EL (cell line): ENCODE results near the gene CENPP.
A peak's percentile ranks its signal among the peaks of the same experiment; 100 is the strongest.

Experiments
- DNase-seq: peaks from one replicate; pipeline ENCODE4 v3.0.0-alpha.2; 2016

Gene CENPP

DNA sequence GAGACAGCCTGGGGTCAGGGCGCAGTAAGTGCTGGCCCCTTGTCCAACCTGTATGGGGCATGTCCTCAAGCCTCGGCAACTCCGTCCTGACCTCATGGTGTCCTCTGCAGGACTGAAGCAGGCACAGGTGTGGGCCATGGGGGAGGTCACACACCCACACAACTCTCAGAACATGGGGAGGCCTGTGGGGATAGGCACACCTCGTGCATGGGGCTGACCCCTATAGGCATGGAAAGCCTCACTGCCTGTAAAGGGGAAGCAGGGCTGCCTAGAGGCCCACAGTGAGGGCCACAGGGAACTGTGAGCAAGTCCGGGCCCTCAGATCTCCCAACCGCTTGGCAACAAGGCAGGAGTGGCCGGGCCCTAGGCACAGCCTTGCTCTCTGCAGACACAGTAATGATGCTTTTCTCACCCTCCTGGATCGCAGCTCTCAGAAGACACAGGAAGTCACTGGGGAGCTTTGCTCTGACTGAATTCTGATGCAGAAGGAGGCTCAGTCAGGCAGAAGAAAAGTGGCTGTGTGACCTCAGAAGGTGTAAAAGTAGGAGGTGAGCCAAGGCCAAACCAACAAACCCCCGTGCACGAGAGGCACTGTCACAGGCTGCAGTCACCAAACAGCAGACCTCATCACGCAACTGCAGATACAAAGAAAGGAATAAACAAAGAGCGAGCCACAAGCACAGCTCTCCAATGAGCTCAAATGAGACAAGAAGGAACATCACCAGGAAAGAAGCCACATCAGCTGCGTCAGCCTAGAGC is 338.8 kb downstream of the CENPP start:
- no peak for DNase-seq

DNA sequence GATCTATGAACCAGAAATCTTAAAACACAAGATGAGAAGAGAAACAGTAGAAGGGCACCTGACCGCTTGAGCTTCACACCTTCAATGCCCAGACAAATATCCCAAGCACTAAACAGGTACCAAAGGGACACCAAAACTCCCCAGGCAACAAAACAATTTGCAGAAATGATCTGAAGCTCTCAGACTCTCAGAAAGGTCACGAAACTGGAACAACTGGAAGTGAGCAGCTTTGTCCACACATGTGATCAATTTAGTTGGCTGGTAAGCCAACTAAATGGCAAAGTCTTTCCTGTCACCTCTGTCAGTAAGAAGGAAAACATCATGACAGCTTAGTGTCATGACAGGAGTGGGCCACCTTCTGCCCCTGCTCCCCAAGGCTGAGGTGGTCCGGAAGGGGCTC is 340.1 kb downstream of the CENPP start:
- no peak for DNase-seq

DNA sequence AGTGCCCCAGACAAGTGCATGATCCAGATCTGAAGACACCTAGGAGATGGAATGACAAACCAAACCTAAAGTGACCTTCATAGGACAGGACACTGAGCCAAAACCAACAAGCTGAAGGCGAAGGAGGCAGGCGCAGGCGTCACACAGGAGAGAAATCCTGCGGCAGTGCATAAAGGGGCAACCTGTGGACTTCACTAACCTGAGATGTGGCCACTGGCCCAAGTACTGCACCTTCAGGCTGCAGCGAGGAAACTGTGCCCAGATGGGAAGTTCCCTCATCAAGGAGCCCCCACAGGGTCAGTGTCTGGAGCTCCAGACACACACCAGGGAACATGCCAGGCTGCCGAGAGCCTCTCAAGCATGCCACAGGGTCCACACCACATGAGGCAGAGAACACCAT is 340.5 kb downstream of the CENPP start:
- no peak for DNase-seq

DNA sequence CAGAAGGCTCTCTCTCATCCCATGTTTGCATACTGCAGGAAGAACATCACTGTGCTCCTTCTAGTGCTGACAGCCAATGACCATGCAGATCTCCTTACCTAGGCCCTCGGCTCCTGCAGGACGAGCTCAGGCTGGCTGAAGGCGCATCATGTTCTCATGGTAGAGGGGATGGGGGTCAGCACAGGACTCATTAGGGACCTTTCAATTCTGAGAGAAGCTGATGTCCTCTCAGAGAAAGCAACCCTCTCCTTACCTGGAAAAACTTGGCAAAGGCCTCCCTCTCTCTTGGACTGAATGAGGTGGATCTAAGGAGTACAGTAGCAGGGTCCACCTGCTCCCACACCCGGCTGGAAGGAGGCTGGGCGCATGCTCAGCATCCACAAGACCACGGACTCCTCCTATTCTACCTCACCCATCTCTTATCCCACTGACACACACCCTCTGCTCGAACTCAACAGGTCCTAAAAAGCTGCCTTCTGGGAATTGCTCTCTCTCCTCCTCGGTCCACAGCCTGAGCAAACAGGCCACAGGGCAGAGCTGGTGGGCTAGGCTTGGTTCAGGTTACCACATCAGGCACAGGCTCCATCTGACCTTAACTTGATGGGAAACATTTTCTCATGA is 341.3 kb downstream of the CENPP start:
- DNase-seq, result no peak

DNA sequence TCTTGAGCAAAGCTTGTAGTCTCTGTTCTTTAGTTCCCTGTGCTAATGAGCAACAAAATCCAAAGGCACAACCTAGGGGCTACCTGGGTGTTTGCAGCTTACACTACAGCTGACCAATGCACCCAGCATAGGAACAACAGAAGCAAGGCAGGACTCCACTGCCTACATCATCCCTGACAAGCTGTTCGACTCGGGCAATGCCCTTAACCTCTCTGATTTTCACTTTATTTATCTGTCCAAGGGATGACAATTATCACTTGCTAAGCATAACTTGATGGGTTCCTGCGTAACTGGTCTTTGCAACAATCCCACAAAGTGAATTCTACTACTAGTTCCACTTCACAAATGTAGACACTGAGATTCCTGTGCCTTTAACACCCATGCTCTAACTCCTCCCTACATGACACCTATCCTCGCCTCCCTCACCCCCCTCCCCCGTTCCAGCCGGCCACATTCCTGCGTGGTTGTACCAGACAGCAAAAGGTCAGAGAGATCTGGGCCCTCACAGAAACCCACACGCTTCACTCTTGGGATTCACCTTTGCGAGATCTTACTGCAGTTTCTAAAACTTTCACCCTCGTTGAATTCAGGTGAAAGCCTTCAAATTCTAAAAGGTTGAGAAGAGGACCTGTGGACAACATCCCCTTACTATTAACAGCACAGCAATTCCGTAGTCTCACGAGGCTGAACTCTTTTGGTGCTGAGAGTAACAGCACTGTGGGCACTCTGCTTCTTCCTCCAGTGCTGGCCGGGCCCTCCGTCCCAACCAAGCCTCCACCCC is 343.2 kb downstream of the CENPP start:
- DNase-seq, result peak; percentile 79

DNA sequence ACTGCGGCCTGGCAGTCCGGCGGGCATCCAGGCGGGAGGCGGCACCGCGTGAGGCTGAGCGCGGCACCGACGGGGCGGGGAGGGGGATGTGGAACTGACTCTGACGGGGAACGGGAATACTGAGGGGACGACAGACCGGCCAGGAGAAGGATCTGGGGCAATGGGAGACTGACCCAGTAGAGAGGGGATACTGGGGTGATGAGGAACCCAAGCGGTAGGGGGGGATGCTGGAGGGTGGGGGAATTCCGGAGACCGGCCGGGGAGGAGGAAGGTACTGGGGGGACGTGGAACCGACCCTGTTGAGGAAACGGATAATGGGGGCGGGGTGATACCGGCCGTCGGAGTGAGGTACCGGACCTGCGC is 343.8 kb downstream of the CENPP start:
- DNase-seq, result no peak
